GM19099 (cell line): Measurements from ENCODE around the gene C4orf46.

Experiments used
- POLR2A ChIP-seq: IDR thresholded peaks from 3 replicates; pipeline ENCODE4 v1.6.1; 2011; ENCODE audit warnings: low read depth; ENCODE audit not compliant: insufficient read length; ENCODE audit errors: extremely low read depth

C4orf46 gene

DNA sequence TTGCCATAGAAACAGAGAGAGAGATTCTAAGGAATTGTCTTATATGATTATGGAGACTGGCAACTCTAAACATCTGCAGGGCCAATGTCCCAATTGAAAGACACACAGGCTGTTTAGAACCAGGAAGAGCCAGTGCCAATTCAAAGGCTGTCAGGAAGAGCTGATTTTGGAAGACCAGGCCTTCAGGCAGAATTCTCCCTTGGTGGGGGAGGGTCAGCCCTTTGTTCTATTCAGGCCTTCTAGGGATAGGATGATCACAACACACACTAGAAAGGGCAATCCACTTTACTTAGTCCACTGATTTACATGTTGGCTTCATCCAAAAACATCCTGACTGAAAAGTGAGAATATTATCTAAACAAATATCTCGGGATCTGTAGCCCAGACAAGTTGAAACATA is 15.2 kb downstream of the C4orf46 start:
- TF ChIP-seq POLR2A = no peak

DNA sequence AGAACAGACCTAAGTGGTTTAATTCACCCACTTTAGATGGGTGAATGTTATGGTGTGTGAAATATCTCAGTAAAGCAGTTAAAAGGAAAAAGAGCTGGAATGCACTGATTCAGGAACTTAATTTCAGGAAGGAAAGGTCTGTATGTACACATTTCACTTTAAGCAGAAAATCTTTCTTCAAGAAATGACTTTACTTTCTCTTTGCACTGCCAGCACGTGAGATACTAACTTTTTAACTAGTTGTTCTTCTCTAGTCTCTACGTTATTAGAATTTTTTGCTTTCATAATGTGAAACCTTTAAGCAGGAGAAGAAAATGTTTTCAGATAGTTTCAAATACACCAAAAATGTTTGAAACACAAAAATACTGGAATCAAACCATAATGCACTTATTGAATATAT is 18.8 kb downstream of the C4orf46 start:
- no peak for TF ChIP-seq POLR2A

DNA sequence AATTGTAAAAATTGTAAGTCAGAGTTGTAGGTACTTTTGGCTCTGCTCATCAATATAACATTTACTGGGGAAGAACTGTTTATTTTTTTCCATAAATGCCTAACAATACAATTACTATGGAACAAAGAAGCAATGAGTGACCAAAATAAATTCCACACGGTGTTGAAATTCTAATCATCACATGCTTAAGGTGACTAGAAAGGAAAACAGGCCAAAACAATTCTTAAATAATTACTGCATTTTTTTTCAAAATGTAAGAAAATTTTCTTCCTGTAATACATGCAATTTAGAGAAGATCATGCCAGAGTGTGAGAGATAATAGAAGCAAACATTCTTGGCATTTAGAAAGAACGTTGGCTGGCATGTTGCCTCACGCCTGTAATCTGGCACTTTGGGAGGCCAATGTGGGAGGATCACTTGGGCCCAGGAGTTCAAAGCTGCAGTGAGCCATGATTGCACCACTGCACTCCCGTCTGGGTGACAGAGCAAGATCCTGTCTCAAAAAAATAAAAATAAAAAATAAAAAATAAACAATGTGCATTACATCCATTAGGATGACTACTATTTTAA is 22.5 kb downstream of the C4orf46 start:
- TF ChIP-seq POLR2A = no peak

DNA sequence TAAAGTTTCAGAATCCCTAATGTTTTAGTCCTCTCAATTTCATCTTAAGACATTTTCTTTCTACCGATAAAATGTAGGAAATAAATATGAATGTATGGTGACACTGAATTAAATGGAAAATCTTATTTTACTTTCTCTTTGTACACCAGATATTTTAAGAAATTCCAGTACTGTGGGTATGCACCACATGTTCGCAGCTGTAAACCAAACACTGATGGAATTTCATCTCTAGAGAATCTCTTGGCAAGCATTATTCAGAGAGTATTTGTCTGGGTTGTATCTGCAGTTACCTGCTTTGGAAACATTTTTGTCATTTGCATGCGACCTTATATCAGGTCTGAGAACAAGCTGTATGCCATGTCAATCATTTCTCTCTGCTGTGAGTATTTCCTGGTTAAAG is 26.9 kb downstream of the C4orf46 start:
- no peak for TF ChIP-seq POLR2A

DNA sequence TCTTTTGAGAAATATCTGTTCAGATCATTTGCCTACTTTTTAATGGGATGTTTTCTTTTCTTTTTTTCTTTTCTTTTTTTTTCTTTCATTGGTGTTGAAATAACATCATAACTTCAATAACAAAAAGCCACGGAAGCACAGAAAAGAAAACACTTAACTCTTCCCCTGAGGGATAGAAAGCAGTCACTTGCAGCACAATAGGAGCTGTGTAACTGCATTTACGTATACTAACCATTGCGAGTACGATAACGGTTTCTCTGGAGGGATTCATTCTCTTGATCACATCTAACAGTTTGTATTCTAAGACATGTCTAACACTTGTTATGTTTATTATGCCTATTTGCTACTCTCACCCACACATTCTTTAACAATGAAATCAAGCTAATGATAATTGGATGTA is 27.3 kb downstream of the C4orf46 start:
- no peak for TF ChIP-seq POLR2A

DNA sequence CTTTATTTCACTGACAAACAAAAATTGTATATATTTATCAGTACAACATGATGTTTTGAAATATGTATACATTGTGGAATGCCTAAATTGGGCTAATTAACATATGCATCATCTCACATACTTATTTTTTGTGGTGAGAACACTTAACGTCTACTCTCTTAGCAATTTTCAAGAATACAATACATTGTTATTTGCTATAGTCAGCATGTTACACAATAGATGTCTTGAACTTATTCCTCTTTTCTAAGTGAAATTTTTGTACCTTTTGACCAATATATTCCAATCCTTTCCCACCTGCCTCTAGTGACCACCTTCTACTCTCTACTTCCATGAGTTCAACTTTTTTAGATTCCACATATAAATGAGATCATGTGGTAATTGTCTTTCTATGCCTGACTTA is 35.1 kb downstream of the C4orf46 start:
- TF ChIP-seq POLR2A = no peak

DNA sequence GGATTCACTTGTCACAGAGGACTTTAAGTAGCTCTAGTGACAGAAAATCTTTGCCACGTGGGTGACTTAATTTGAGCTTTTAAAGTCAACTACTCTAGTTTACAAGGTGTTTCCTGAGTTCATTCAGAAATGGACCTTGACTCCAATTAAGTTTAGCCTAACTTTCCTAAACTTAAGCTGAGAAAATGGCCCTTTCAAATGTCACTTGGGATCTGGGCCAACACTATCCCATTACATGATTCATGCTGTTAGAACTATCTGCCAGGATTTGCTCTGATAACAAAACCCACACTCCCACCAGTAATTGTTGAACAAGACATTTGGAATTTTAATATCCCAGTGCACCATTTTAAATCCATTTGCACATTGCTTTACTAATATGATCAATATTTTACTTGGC is 40.8 kb downstream of the C4orf46 start:
- TF ChIP-seq POLR2A = no peak

DNA sequence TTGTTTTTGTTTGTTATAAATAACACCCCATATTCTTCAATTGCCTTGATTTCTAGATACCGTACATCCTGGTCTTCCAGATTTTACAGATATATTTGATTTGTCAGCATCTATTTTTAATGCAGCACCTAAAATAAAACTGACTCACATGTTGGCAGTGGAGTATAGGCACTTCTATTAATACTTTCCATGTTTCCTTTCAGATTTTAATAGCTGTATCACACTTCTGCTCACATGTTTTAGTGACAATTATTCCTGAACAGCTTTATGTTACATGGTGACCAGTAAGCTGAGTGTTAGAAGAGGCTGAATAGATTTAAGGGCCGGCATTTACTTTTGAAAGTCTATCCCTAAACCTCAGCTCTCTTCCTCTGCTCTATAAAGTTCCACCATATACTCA is 46.1 kb downstream of the C4orf46 start:
- TF ChIP-seq POLR2A = no peak

DNA sequence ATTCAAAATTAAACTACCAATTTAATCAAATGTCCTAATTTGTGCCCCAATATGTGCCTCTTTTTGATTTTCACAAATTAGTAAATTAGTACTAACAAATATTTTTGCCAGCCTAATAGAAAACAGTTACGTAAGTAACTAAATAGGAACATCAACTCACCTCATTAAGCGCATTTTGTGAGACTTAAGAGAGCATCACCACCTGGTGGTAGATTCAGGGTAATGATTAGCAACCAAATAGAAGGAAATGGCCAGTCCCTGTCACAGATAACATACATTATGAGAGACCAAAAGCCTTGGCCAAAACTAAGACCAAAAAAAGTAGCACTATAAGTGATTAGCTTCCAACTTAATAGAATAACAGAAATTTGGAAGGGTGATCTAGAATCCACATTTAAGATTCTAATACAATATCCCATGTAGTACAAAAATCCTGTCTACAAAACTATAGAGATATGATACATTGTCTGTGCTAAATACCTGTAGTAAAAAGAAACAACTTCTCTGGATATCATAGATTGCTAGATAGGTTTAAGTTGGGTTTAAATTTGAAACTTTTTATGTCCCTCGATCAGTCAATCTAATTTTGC is 46.7 kb downstream of the C4orf46 start:
- TF ChIP-seq POLR2A = no peak

DNA sequence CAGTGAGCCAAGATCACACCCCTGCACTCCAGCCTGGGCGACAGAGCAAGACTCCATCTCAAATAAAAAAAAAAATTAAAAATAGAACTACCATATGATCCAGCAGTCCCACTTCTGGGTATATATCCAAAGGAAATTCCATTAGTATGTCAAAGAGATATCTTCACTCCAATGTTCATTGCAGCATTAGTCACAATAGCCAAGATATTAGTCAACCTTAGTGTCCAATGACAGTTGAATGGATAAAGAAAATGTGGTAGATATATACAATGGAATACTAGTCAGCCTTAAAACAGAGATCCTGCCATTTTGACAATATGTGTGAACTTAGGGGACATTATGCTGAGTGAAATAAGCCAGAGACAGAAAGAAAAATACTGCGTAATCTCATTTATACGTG is 49.4 kb downstream of the C4orf46 start:
- TF ChIP-seq POLR2A = no peak

DNA sequence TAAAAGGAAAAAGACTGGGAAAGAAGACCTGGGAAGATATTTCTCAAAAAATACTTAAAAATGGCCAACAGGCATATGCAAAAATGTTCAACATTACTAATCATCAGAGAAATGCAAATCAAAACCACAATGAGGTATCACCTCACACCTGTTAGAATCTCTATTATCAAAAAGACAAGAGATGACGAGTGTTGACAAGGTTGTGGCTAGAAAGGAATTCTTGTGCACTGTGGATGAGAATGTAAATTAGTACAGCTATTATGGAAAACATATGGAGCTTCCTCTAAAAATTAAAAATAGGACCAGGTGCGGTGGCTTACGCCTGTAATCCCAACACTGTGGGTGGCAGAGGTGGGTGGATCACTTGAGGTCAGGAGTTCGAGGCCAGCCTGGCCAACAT is 50.0 kb downstream of the C4orf46 start:
- TF ChIP-seq POLR2A = no peak

DNA sequence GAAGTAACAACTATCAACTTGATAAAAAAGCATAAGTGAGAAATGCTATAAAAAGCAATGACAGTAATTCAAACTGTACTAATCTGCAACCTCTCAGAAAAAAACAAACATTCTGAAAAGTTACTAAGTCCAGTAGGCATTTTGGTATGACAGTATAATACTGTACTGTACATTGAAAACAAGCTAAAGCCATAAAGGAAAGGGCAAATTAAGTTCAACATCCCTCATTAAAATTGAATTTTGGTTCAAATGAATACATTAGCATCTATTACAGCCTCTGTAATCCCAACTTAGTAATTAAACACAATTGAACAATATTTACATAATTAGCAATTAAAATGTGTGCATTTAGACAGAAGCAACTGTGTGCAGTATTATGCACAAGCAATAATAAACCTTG is 53.7 kb downstream of the C4orf46 start:
- no peak for TF ChIP-seq POLR2A
